NB4 (cell line): ENCODE results near the gene YTHDC1.

Experiments used
- POLR2A ChIP-seq: IDR thresholded peaks from 2 replicates; pipeline ENCODE4 v1.6.1; 2011; ENCODE audit warnings: mild to moderate bottlenecking; ENCODE audit not compliant: insufficient read length; ENCODE audit errors: extremely low read depth
- TF ChIP-seq, protein P1 (sequence below): IDR thresholded peaks from 2 replicates; pipeline ENCODE4 v1.6.1; 2011; ENCODE audit warnings: low read depth, low read length
- TF ChIP-seq, protein P2 (sequence below): IDR thresholded peaks from one replicate; pipeline ENCODE4 v1.5.1; 2012; ENCODE audit warnings: low read depth, low read length

DNA sequence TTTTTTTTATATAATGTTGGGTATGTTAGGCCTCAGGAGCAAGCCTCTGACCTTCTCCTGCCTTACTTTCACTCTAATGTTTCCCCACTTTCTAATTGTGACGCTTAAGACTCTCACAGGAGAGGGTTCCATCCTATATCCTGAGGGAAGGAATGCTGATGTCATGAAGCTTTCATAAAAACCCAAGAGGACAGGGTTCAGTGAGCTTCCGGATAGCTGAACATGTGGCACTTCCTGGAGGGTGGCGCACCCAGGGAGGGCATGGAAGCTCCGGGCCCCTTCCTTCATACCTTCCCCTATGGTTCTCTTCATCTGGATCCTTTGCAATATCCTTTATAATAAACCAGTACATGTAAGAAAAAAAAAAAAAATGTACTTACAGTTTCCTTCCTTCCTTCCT is 49.4 kb upstream of the YTHDC1 start:
- no peak for TF ChIP-seq POLR2A
- TF ChIP-seq, protein P1, sequence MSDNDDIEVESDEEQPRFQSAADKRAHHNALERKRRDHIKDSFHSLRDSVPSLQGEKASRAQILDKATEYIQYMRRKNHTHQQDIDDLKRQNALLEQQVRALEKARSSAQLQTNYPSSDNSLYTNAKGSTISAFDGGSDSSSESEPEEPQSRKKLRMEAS = no peak
- TF ChIP-seq, protein P2, sequence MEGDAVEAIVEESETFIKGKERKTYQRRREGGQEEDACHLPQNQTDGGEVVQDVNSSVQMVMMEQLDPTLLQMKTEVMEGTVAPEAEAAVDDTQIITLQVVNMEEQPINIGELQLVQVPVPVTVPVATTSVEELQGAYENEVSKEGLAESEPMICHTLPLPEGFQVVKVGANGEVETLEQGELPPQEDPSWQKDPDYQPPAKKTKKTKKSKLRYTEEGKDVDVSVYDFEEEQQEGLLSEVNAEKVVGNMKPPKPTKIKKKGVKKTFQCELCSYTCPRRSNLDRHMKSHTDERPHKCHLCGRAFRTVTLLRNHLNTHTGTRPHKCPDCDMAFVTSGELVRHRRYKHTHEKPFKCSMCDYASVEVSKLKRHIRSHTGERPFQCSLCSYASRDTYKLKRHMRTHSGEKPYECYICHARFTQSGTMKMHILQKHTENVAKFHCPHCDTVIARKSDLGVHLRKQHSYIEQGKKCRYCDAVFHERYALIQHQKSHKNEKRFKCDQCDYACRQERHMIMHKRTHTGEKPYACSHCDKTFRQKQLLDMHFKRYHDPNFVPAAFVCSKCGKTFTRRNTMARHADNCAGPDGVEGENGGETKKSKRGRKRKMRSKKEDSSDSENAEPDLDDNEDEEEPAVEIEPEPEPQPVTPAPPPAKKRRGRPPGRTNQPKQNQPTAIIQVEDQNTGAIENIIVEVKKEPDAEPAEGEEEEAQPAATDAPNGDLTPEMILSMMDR = no peak
